ENCODE results near the gene ZDHHC22.
A peak's percentile ranks its signal among the peaks of the same experiment; 100 is the strongest.

Gene ZDHHC22

GRCh38 chr14:77139540-77140358, 1.8 kb downstream of the ZDHHC22 start:
- H3K4me1 ChIP-seq (ENCODE audit: insufficient read depth, low read length): peaks cover 6% of the 10 kb centered on the region
- H3K9me3 ChIP-seq (ENCODE audit: low read length): no peaks in the 10 kb centered on the region
- no peaks in the 10 kb centered on the region for H3K36me3 ChIP-seq (ENCODE audit: insufficient read depth, low read length)
- no peak overlapping the region for H3K27ac ChIP-seq (ENCODE audit: low read depth, low read length)
- peaks cover 39 to 77% of the 10 kb centered on the region in 2 donors for H3K27me3 ChIP-seq (ENCODE audit: control insufficient read depth in 1 of 2, insufficient read depth in 2 of 2, low read length in 2 of 2)
- no peak overlapping the region for H3K4me3 ChIP-seq (ENCODE audit: low read depth in 1 of 2, low read length in 2 of 2)
- H3K9ac ChIP-seq (ENCODE audit: low read length): no peak overlapping the region

DNA sequence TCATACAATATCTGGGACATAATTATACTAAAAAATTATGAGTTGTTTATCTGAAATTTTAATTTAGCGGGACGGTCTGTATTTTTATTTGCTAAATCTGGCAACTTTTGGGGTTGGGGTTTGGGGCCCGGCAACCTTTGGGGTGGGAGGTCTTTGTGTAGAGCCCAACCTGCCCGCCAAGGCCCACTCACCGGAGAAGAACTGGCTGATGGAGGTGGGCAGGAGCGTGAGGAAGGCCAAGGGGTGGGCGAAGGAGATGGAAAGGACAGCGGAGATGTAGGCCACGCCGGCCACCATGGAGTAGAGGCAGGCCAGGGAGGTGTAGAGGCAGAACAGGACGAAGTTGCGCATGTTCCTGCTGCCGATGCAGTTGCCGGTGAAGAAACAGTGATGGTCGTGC, 2.6 kb downstream of the ZDHHC22 start:
- Histone ChIP-seq H3K27me3 (ENCODE audit: control insufficient read depth in 1 of 2, insufficient read depth in 2 of 2, low read length in 2 of 2) (peaks cover 37 to 75% of the 10 kb centered on the region in 2 donors), H3K9ac (ENCODE audit: low read length) (no peak overlapping the region), H3K4me1 (ENCODE audit: insufficient read depth, low read length) (peaks cover 6% of the 10 kb centered on the region), H3K4me3 (ENCODE audit: low read depth in 1 of 2, low read length in 2 of 2) (no peak overlapping the region), H3K9me3 (ENCODE audit: low read length) (no peaks in the 10 kb centered on the region), H3K27ac (ENCODE audit: low read depth, low read length) (no peak overlapping the region), H3K36me3 (ENCODE audit: insufficient read depth, low read length) (no peaks in the 10 kb centered on the region)

DNA sequence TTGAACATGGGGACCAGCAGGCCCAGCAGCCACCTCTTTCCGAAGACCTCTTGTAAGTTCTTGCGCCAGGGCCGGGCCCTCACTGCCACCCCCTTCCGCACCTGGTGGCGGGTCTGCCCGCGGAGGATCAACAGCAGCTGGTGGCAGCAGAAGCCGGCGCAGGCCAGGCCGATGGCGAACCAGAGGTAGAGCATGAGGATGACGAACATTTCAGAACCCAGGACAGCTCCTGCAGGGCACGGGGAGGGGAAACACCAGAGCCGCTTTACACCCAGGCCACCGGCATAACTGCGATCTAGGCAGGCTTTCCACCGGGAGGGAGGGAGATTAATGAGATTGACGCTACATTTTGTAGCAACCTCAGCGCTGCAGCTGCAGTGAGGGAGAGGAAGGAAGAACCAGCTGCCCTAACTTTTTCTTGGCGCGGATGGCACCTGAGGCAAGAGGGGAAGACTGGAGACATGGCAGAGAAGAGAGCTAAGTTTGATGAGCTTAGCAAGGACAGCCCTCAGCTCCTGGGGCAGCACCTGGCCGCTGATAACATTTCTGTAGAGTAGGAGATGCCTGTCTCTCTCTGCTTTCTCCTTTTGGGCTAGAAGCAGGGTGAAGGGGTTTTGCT, 7.8 kb downstream of the ZDHHC22 start:
- no peaks in the 10 kb centered on the region for H3K9me3 ChIP-seq (ENCODE audit: low read length)
- H3K9ac ChIP-seq (ENCODE audit: low read length): no peak overlapping the region
- no peak overlapping the region for H3K4me3 ChIP-seq (ENCODE audit: low read depth in 1 of 2, low read length in 2 of 2)
- no peaks in the 10 kb centered on the region for H3K36me3 ChIP-seq (ENCODE audit: insufficient read depth, low read length)
- H3K4me1 ChIP-seq (ENCODE audit: insufficient read depth, low read length): no peaks in the 10 kb centered on the region
- H3K27ac ChIP-seq (ENCODE audit: low read depth, low read length): no peak overlapping the region
- H3K27me3 ChIP-seq (ENCODE audit: control insufficient read depth in 1 of 2, insufficient read depth in 2 of 2, low read length in 2 of 2): peaks cover 7 to 37% of the 10 kb centered on the region in 2 donors

GRCh38 chr14:77131871-77132486, 9.6 kb downstream of the ZDHHC22 start:
- Histone ChIP-seq H3K4me3 (ENCODE audit: low read depth in 1 of 2, low read length in 2 of 2) (no peak overlapping the region), H3K36me3 (ENCODE audit: insufficient read depth, low read length) (no peaks in the 10 kb centered on the region), H3K9me3 (ENCODE audit: low read length) (no peaks in the 10 kb centered on the region), H3K27ac (ENCODE audit: low read depth, low read length) (no peak overlapping the region), H3K27me3 (ENCODE audit: control insufficient read depth in 1 of 2, insufficient read depth in 2 of 2, low read length in 2 of 2) (peaks cover 0 to 33% of the 10 kb centered on the region in 2 donors), H3K4me1 (ENCODE audit: insufficient read depth, low read length) (no peaks in the 10 kb centered on the region), H3K9ac (ENCODE audit: low read length) (no peak overlapping the region)

DNA sequence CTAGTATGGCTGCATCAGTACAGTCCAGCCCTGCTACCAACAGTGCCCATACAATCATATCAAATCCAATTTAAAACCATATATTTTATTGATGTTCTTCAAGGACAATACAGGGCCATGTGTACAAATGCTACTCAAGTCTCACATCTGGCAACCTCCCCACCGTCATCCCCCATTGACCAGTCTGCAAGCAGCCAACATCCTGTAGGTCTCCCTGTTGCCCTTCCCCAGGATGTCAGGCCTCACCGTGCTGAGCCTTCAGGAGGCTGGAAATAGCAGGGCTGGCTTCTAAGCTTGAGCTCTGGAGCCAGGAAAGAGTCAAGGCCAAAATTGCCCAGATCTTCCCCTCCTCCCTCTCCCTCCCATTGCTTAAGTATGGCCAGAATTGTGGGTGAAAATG, 10.4 kb downstream of the ZDHHC22 start:
- H3K27me3 ChIP-seq (ENCODE audit: control insufficient read depth in 1 of 2, insufficient read depth in 2 of 2, low read length in 2 of 2): peaks cover 0 to 33% of the 10 kb centered on the region in 2 donors
- H3K36me3 ChIP-seq (ENCODE audit: insufficient read depth, low read length): no peaks in the 10 kb centered on the region
- no peak overlapping the region for H3K4me3 ChIP-seq (ENCODE audit: low read depth in 1 of 2, low read length in 2 of 2)

GRCh38 chr14:77130386-77130785, 11.2 kb downstream of the ZDHHC22 start:
- Histone ChIP-seq H3K4me3 (ENCODE audit: low read depth in 1 of 2, low read length in 2 of 2) (no peak overlapping the region), H3K27ac (ENCODE audit: low read depth, low read length) (no peak overlapping the region), H3K36me3 (ENCODE audit: insufficient read depth, low read length) (no peaks in the 10 kb centered on the region), H3K9ac (ENCODE audit: low read length) (no peak overlapping the region), H3K4me1 (ENCODE audit: insufficient read depth, low read length) (peaks cover 2% of the 10 kb centered on the region), H3K27me3 (ENCODE audit: control insufficient read depth in 1 of 2, insufficient read depth in 2 of 2, low read length in 2 of 2) (peaks cover 0 to 27% of the 10 kb centered on the region in 2 donors), H3K9me3 (ENCODE audit: low read length) (no peaks in the 10 kb centered on the region)

More for the DNA sequence above, 10.4 kb downstream of the ZDHHC22 start:
- Histone ChIP-seq H3K27ac (ENCODE audit: low read depth, low read length) (no peak overlapping the region), H3K9me3 (ENCODE audit: low read length) (no peaks in the 10 kb centered on the region), H3K9ac (ENCODE audit: low read length) (no peak overlapping the region), H3K4me1 (ENCODE audit: insufficient read depth, low read length) (no peaks in the 10 kb centered on the region)

DNA sequence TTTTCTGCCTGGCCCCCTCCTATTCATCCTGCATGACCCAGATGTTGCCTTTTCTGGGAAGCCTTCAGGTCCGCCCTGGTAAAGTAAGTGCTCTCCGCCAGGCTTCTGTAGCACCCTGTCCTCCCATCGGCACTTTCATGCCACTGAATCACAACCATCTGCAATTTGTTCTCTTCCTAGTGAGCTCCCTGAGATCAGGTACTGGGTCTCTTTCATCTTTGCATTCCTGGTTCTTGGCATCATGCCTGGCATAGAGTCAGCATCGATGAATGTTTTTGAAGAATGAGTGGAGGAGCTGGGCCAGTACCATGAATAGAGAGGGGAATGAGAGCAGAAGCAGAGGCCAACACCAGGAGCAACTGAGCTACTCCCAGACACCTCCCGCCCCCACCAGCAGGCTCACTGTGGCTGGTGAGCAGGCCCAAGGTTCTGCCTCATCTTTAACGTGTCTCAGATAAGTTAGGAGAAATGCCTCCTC, 13.1 kb downstream of the ZDHHC22 start:
- no peak overlapping the region for H3K27ac ChIP-seq (ENCODE audit: low read depth, low read length)
- H3K9me3 ChIP-seq (ENCODE audit: low read length): no peaks in the 10 kb centered on the region
- H3K36me3 ChIP-seq (ENCODE audit: insufficient read depth, low read length): no peaks in the 10 kb centered on the region
- H3K27me3 ChIP-seq (ENCODE audit: control insufficient read depth in 1 of 2, insufficient read depth in 2 of 2, low read length in 2 of 2): peaks cover 0 to 15% of the 10 kb centered on the region in 2 donors
- no peak overlapping the region for H3K4me3 ChIP-seq (ENCODE audit: low read depth in 1 of 2, low read length in 2 of 2)
- H3K9ac ChIP-seq (ENCODE audit: low read length): no peak overlapping the region
- peaks cover 17% of the 10 kb centered on the region for H3K4me1 ChIP-seq (ENCODE audit: insufficient read depth, low read length)

- H3K9ac ChIP-seq (ENCODE audit: low read length): no peak overlapping the region
- peaks cover 20% of the 10 kb centered on the region for H3K4me1 ChIP-seq (ENCODE audit: insufficient read depth, low read length)
- H3K27ac ChIP-seq (ENCODE audit: low read depth, low read length): no peak overlapping the region
- H3K27me3 ChIP-seq (ENCODE audit: control insufficient read depth in 1 of 2, insufficient read depth in 2 of 2, low read length in 2 of 2): peaks cover 0 to 15% of the 10 kb centered on the region in 2 donors
- H3K36me3 ChIP-seq (ENCODE audit: insufficient read depth, low read length): peaks cover 6% of the 10 kb centered on the region
- H3K4me3 ChIP-seq (ENCODE audit: low read depth in 1 of 2, low read length in 2 of 2): no peak overlapping the region
- H3K9me3 ChIP-seq (ENCODE audit: low read length): no peaks in the 10 kb centered on the region
Observed at GRCh38 chr14:77126461-77126990, 15.1 kb downstream of the ZDHHC22 start.

DNA sequence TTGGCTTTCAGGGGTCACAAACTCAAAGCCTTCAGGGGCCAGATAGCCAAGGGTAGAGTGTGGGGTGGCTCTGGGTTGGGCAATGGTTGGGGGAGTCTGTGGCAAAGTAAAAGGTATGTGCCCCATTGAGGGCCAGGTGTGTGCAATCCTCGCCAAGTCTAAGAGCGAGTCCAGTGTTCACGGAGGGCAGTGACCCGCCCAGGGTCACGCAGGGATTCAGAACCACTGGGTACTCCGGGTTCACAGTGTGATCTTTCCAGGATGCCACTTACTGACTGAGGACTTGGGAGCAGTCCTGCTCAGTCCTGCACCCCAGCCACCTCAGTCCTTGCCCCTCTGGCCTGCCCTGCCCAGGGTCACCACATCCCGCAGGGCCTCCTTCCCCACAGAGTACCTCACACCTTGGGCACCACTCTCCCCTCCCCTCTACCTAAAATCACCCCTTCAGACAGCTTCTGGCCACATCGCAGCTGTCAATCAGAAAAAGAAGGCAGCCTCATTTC, 15.7 kb downstream of the ZDHHC22 start:
- no peak overlapping the region for H3K27ac ChIP-seq (ENCODE audit: low read depth, low read length)
- H3K36me3 ChIP-seq (ENCODE audit: insufficient read depth, low read length): peaks cover 12% of the 10 kb centered on the region
- H3K27me3 ChIP-seq (ENCODE audit: control insufficient read depth in 1 of 2, insufficient read depth in 2 of 2, low read length in 2 of 2): peaks cover 0 to 15% of the 10 kb centered on the region in 2 donors
- H3K4me1 ChIP-seq (ENCODE audit: insufficient read depth, low read length): peaks cover 23% of the 10 kb centered on the region
- no peak overlapping the region for H3K4me3 ChIP-seq (ENCODE audit: low read depth in 1 of 2, low read length in 2 of 2)
- H3K9me3 ChIP-seq (ENCODE audit: low read length): no peaks in the 10 kb centered on the region
- no peak overlapping the region for H3K9ac ChIP-seq (ENCODE audit: low read length)

- Histone ChIP-seq H3K36me3 (ENCODE audit: insufficient read depth, low read length) (peaks cover 12% of the 10 kb centered on the region), H3K27me3 (ENCODE audit: control insufficient read depth in 1 of 2, insufficient read depth in 2 of 2, low read length in 2 of 2) (peaks cover 0 to 12% of the 10 kb centered on the region in 2 donors), H3K9me3 (ENCODE audit: low read length) (no peaks in the 10 kb centered on the region), H3K27ac (ENCODE audit: low read depth, low read length) (no peak overlapping the region), H3K9ac (ENCODE audit: low read length) (no peak overlapping the region), H3K4me1 (ENCODE audit: insufficient read depth, low read length) (peaks cover 26% of the 10 kb centered on the region), H3K4me3 (ENCODE audit: low read depth in 1 of 2, low read length in 2 of 2) (peak overlapping the region in 1 of 2 donors; percentile 45)
Observed at GRCh38 chr14:77125281-77125801, 16.2 kb downstream of the ZDHHC22 start.
